Activated CD4-positive, alpha-beta T cell treated with anti-CD3 and anti-CD28 coated beads for 36 hours (primary cell): ENCODE measurements around the gene GPRIN3. TPM values are rescaled to one million over a fixed set of nuclear protein-coding genes. Genes with fewer than 3 reads are reported as not detected.

ENCODE experiments used
- ATAC-seq: fragments of 200-7000 bp; cut with Tn5 transposase; one replicate; pipeline ENCODE4 v1.10.0; 2021; ENCODE audit warnings: mild to moderate bottlenecking, moderate library complexity
- CTCF ChIA-PET: fragments of 350-600 bp; sonication (Branson Sonifier 250); formaldehyde crosslinking; loops from one replicate; lab custom pipeline; 2021; ENCODE audit warnings: antibody characterized with exemption; lab: Charles Lee
- POLR2A ChIA-PET: fragments of 350-600 bp; sonication (Branson Sonifier 250); formaldehyde crosslinking; loops from one replicate; lab custom pipeline; 2021; ENCODE audit warnings: antibody characterized with exemption, inconsistent platforms; lab: Charles Lee
- DNase-seq: peaks from one replicate; pipeline ENCODE4 v3.0.0-alpha.2; 2020
- H3K27ac Mint-ChIP-seq: one replicate; pipeline ENCODE4 v1.8.0; 2021; ENCODE audit warnings: mixed read lengths
- H3K27me3 Mint-ChIP-seq: one replicate; pipeline ENCODE4 v1.8.0; 2021; ENCODE audit warnings: mixed read lengths
- H3K36me3 Mint-ChIP-seq: one replicate; pipeline ENCODE4 v1.8.0; 2021; ENCODE audit warnings: low read depth, mixed read lengths
- H3K4me1 Mint-ChIP-seq: one replicate; pipeline ENCODE4 v1.8.0; 2021; ENCODE audit warnings: mixed read lengths
- H3K4me3 Mint-ChIP-seq: one replicate; pipeline ENCODE4 v1.8.0; 2021; ENCODE audit warnings: mild to moderate bottlenecking, moderate library complexity, mixed read lengths
- H3K9me3 Mint-ChIP-seq: one replicate; pipeline ENCODE4 v1.8.0; 2021; ENCODE audit warnings: low read depth, mixed read lengths
- intact Hi-C, 2 experiments: fragments of 100-400 bp; cut with DNase I in 1 of 2; cut with micrococcal nuclease in 1 of 2; formaldehyde crosslinking; loops; one replicate each; pipeline versions ENCODE4 v1.14.2 to v1.15.1; 2022 to 2024; cut with DNase I, micrococcal nuclease
- total RNA-seq, 2 experiments: library from RNA; stranded (reverse); gene quantifications; one replicate each; pipeline ENCODE4 v1.2.3, GENCODE V29; 2021

Gene GPRIN3
- 10 to 100 TPM; 10.5 to 12.2 TPM for total RNA-seq

DNA sequence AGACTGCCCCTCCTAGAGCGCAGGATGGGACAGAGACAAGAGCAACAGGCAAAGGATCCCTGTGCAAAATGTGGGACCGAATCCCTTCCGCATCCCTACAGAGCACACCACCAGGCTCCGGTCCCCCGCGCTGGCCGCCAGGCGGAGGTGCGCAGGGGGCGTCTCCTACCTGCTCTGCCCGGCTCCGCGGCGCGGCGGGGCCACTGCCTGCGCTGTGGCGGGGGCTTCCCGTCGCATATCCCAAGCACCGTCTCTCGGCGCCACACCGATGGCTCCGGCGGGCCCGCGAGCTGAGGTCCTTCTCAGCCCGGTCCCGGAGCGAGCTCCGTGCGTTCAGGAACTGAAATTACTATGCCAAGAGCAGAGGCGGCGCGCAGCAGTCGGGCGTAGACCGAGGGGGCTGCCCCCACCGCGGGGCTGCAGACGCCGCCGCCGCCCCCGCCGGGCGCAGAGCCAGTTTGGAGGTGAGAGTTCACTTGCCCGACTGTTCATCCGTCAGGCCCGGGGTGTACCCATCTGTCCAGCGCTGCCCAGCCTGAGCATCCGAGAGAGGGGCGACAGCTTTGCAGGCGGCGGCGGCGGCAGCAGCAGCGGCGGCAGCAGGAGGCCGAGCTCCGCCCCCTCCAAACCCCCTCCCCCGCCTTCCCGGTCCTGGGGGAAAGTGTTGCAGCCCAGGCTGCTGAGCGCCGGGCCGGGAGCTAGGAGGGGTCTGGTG, at the start of gene GPRIN3:
GPRIN3 (minus strand) TSS at position 355 of the 715 bp plus-strand sequence. CDS start 57,690 bp downstream, outside the sequence.
- Mint-ChIP-seq H3K36me3 (no peaks in the 10 kb centered on the region), H3K4me3 (peak within 1 kb of the TSS; percentile 77), H3K27me3 (no peaks in the 10 kb centered on the region), H3K9me3 (no peaks in the 10 kb centered on the region), H3K27ac (peak within 1 kb of the TSS; percentile 93), H3K4me1 (peaks cover 59% of the 10 kb centered on the region)
- intact Hi-C loops = loop anchor here (1.0 to 5.0 kb wide), 7 partner anchors 10 to 195 kb away; partner anchors contain the start of gene TIGD2 (in 1 of the 2)
- ChIA-PET CTCF (interaction anchor here (0.9 to 2.0 kb wide), 7 partner anchors 9 to 81 kb away, joined by 3 to 17 read pairs (median 6); no protein-coding TSS in a partner anchor), POLR2A (interaction anchor here (0.8 to 1.4 kb wide), 2 partner anchors 9 to 13 kb away, joined by 5 to 11 read pairs; no protein-coding TSS in a partner anchor)
- peak; percentile 84 for DNase-seq
- peak; percentile 70 for ATAC-seq

DNA sequence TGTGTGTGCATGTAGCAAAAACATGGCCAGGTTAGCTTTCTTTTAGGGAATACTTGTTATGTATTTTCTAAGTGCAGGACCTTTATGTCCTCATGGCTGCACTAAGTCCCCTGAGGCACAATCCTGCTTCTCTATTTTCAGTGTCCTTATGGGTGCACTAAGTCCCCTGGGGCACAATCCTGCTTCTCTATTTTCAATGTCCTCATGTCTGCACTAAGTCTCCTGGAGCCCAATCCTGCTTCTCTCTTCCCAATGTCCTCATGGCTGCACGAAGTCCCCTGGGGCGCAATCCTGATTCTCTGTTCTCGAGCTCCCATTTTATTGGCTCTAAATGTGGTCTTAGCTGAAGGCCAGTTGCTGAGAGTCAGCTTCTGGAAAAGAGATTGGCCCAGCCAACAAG, 49.7 kb upstream of the GPRIN3 start:
- ChIA-PET POLR2A (no interaction called here), CTCF (interaction anchor here (0.7 kb wide), 1 partner anchor 23 kb away, joined by 3 read pairs; no protein-coding TSS in a partner anchor)
- H3K4me1 Mint-ChIP-seq = no peaks in the 10 kb centered on the region
- DNase-seq = no peak
- no peak overlapping the region for H3K27ac Mint-ChIP-seq
- intact Hi-C loops = no loop called here
- ATAC-seq = no peak
- H3K27me3 Mint-ChIP-seq = no peaks in the 10 kb centered on the region
- no peak overlapping the region for H3K4me3 Mint-ChIP-seq
- H3K36me3 Mint-ChIP-seq = no peaks in the 10 kb centered on the region
- H3K9me3 Mint-ChIP-seq = no peaks in the 10 kb centered on the region

DNA sequence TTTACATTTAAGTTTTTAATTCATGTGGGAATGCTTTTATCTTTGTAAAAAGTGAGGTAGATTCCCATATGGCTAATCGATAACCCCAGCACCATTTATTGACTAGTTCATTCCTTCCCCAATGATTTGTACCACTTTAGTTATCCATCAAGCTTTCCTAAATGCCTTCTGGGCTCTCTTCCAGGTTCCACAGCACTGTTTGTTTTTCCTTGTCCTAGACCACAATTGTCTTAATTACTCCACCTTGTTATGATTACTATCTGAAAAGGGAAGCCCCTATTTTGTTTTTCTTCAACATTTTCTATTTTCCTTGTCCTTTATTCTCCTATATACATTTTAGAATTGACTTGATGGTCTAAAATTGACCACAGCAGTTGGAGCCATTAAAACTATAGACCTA, 48.5 kb upstream of the GPRIN3 start:
- H3K4me3 Mint-ChIP-seq = no peak overlapping the region
- H3K36me3 Mint-ChIP-seq = no peaks in the 10 kb centered on the region
- DNase-seq (no peak), ATAC-seq (no peak)
- ChIA-PET POLR2A (no interaction called here), CTCF (no interaction called here)
- H3K4me1 Mint-ChIP-seq = no peaks in the 10 kb centered on the region
- no peaks in the 10 kb centered on the region for H3K27me3 Mint-ChIP-seq
- H3K9me3 Mint-ChIP-seq = no peaks in the 10 kb centered on the region
- H3K27ac Mint-ChIP-seq = no peak overlapping the region
- intact Hi-C loops = no loop called here

DNA sequence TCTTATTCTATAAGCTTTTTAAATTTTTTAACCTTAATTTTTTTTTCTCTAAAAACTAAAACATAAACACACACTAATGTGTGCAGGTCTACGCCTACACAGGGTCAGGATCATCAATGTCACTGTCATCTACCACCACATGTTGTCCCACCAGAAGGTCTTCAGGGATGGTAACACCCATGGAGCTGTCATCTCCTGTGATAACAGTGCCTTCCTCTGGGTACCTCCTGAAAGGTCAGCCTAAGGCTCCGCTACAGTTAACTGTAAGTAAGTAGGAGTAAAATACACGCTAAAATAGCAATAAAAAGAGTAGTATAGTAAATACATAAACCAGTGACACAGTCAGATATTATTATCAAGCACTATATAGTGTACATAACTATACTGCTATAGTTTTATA, 45.9 kb upstream of the GPRIN3 start:
- H3K4me1 Mint-ChIP-seq = no peaks in the 10 kb centered on the region
- no peaks in the 10 kb centered on the region for H3K27me3 Mint-ChIP-seq
- ChIA-PET CTCF (no interaction called here), POLR2A (no interaction called here)
- H3K9me3 Mint-ChIP-seq = peaks cover 4% of the 10 kb centered on the region
- DNase-seq = no peak
- intact Hi-C loops = no loop called here
- no peaks in the 10 kb centered on the region for H3K36me3 Mint-ChIP-seq
- H3K27ac Mint-ChIP-seq = no peak overlapping the region
- ATAC-seq = no peak
- H3K4me3 Mint-ChIP-seq = no peak overlapping the region

DNA sequence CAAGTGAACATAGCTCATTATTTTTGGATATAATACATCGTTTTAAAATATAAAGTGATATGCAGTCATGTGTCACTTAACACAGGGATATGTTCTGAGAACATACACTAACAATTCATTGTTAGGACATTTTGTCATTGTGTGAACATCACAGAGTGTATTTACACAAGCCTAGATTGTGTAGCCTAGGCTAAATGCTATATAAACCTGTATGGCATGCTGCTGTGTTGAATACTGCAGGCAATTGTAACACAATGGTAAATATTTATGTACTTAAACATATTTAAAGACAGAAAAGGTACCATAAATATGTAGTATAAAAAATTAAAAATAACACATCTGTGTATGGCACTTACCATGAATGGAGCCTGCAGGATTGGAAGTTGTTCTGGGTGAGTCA, 44.9 kb upstream of the GPRIN3 start:
- H3K4me3 Mint-ChIP-seq = no peak overlapping the region
- DNase-seq (no peak), ATAC-seq (no peak)
- no peak overlapping the region for H3K27ac Mint-ChIP-seq
- ChIA-PET CTCF (interaction anchor here (0.7 to 1.5 kb wide), 2 partner anchors 16 to 133 kb away, joined by 3 read pairs; no protein-coding TSS in a partner anchor), POLR2A (no interaction called here)
- no peaks in the 10 kb centered on the region for H3K27me3 Mint-ChIP-seq
- intact Hi-C loops = no loop called here
- H3K36me3 Mint-ChIP-seq = no peaks in the 10 kb centered on the region
- H3K9me3 Mint-ChIP-seq = peaks cover 12% of the 10 kb centered on the region
- no peaks in the 10 kb centered on the region for H3K4me1 Mint-ChIP-seq

DNA sequence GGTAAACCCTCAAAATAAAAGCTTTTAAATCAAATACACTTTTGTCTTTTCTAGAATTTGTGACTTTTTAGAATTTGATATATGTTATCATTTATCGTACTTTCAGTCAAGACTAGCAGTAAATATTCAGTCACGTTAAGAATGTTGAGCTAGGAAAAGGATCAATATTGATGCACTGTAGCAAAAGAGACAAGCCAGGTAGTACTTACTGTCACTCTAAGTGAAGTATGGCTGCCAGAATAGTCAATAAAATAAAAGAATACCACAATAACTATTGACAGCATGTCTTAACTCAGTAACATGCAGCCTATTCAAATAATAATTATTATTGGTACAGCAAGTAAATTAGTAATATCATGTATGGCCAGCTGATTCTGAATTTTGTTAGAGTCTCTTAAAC, 43.6 kb upstream of the GPRIN3 start:
- H3K4me3 Mint-ChIP-seq = no peak overlapping the region
- no peak overlapping the region for H3K27ac Mint-ChIP-seq
- ChIA-PET POLR2A (no interaction called here), CTCF (interaction anchor here (0.8 to 1.5 kb wide), 8 partner anchors 8 to 125 kb away, joined by 3 to 5 read pairs (median 4); no protein-coding TSS in a partner anchor)
- ATAC-seq (no peak), DNase-seq (no peak)
- intact Hi-C loops = no loop called here
- no peaks in the 10 kb centered on the region for H3K4me1 Mint-ChIP-seq
- no peaks in the 10 kb centered on the region for H3K36me3 Mint-ChIP-seq
- H3K9me3 Mint-ChIP-seq = peaks cover 15% of the 10 kb centered on the region
- H3K27me3 Mint-ChIP-seq = no peaks in the 10 kb centered on the region

DNA sequence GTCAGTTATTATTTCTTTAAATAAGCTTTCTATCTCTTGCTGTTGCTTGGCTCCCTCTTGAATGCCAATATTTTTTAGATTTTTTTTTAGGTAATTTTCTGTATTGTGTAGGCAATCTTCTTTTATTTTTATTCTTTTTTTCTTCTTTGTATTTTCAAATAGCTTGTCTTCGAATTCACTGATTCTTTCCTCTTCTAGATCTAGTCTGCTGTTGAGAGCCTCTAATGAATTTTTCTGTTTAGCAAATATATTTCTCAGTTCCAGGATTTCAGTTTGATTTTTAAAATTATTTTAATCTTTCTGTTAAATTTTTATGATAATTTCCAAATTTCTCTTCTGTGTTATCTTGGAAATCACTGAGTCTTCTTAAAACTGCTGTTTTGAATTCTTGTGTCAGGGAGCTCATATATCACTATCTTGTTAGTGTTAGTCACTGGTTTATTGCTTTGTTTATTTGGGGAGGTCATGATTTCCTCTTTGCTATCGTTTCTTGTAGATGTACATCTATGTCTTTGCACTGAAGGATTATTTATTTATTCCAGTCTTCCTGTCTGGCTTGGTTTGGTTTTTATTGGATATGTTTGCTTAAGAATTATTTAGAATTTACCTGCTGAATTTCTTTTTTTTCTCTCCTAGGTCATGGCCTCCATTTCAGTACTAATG, 39.9 kb upstream of the GPRIN3 start:
- CTCF ChIA-PET = interaction anchor here (0.8 kb wide), 1 partner anchor 37 kb away, joined by 5 read pairs; no protein-coding TSS in a partner anchor

DNA sequence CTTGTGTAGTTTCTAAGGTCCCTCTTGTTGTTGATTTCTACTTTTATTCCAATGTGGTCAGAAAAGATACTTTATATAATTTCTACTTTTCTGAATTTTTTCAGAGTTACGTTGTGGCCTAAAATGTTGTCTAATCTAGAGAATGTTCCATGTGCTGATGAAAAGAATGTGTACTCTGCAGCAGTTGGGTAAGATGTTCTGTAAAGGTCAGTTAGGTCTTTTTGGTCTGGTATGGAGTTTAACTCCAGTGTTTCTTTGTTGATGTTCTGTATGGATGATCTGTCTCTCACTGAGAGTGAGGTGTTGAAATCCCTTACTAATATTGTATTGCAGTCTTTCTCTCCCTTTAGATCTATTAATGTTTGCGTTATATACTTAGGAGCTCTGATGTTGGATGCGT, 37.0 kb upstream of the GPRIN3 start:
- peaks cover 11% of the 10 kb centered on the region for H3K9me3 Mint-ChIP-seq
- ATAC-seq = no peak
- no peak for DNase-seq
- H3K27me3 Mint-ChIP-seq = no peaks in the 10 kb centered on the region
- ChIA-PET CTCF (no interaction called here), POLR2A (no interaction called here)
- intact Hi-C loops = no loop called here
- no peaks in the 10 kb centered on the region for H3K36me3 Mint-ChIP-seq
- H3K4me3 Mint-ChIP-seq = no peak overlapping the region
- no peak overlapping the region for H3K27ac Mint-ChIP-seq
- H3K4me1 Mint-ChIP-seq = no peaks in the 10 kb centered on the region

More for the DNA sequence above, 39.9 kb upstream of the GPRIN3 start:
- Mint-ChIP-seq H3K27me3 (no peaks in the 10 kb centered on the region), H3K9me3 (peaks cover 15% of the 10 kb centered on the region), H3K36me3 (no peaks in the 10 kb centered on the region), H3K4me3 (no peak overlapping the region), H3K4me1 (no peaks in the 10 kb centered on the region), H3K27ac (no peak overlapping the region)
- intact Hi-C loops = no loop called here
- ATAC-seq = no peak
- no peak for DNase-seq
- POLR2A ChIA-PET = no interaction called here

DNA sequence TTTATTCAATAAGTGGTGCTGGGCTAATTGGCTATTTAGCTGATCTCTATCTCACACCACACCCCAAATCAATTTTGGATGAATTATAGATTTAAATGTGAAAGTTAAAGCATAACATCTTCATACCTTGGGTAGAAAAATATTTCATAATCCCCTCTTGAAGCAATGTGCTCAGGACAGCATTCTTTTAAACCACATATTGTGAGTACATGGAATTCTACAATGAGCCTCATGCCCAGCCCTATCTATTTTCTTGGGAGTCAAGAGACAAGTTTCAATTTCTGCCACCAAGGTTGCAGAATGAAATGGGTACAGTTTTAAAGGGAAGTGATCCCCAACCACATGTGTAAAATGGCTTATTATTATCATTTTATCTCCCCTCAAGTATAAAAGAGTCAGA, 30.6 kb upstream of the GPRIN3 start:
- H3K36me3 Mint-ChIP-seq = no peaks in the 10 kb centered on the region
- no peak for DNase-seq
- H3K4me1 Mint-ChIP-seq = peaks cover 8% of the 10 kb centered on the region
- ChIA-PET POLR2A (no interaction called here), CTCF (interaction anchor here (0.6 to 1.7 kb wide), 3 partner anchors 40 to 216 kb away, joined by 3 to 5 read pairs (median 4); no protein-coding TSS in a partner anchor)
- no peaks in the 10 kb centered on the region for H3K27me3 Mint-ChIP-seq
- no peak overlapping the region for H3K27ac Mint-ChIP-seq
- H3K9me3 Mint-ChIP-seq = no peaks in the 10 kb centered on the region
- no peak for ATAC-seq
- intact Hi-C loops = no loop called here
- no peak overlapping the region for H3K4me3 Mint-ChIP-seq

DNA sequence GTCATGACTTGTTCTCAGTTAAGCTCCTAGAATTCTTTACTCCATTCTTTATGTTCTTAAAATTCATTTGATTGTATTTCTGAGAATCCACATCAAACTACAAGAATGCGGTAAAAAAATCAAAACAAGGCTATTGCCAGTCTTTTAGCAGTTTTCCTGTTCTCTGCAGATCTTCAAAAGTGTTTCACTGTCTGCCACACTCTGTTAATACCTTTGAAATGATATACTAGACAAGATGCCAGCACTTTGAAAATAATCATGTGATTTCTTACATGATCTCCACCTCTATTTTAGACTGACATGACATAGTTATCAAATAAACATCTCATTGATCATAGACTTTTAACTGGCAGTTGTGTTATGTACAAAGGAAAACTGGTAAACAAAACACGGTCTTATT, 30.1 kb upstream of the GPRIN3 start:
- no peak for ATAC-seq
- H3K4me3 Mint-ChIP-seq = no peak overlapping the region
- DNase-seq = no peak
- no peak overlapping the region for H3K27ac Mint-ChIP-seq
- POLR2A ChIA-PET = no interaction called here
- H3K27me3 Mint-ChIP-seq = no peaks in the 10 kb centered on the region
- H3K4me1 Mint-ChIP-seq = peaks cover 8% of the 10 kb centered on the region
- no peaks in the 10 kb centered on the region for H3K36me3 Mint-ChIP-seq
- intact Hi-C loops = no loop called here
- CTCF ChIA-PET = interaction anchor here (1.6 to 1.7 kb wide), 2 partner anchors 39 to 79 kb away, joined by 3 to 4 read pairs; no protein-coding TSS in a partner anchor
- H3K9me3 Mint-ChIP-seq = no peaks in the 10 kb centered on the region

DNA sequence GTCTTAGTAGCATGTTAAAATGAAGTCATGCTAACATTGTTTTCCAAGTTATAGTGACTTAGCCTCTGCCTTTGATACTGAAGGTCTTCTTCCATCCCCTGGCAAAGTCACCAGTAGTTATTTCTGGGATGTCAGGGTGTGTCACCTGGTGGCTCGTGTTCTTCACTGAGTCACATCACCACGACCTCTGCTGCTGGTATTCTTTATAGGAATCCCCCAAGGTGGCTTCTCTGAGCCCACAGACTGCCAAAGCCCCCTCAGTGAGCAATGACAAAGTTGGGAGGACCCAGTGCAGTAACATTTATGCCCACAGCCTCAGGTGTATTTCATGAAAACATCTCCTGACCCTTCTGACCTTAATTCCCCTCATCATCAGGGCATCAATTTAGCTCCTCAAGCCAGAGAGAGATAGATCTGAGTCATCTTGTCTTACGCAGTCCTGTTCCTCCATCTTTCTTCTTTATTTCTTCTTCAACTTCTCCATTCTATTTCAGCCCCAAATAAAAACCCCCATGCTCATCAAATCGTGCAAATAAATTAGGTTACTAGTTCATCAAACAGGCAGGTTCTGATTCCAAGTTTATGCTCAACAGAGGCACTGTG, 29.3 kb upstream of the GPRIN3 start:
- no peaks in the 10 kb centered on the region for H3K9me3 Mint-ChIP-seq
- H3K27me3 Mint-ChIP-seq = no peaks in the 10 kb centered on the region
- H3K4me1 Mint-ChIP-seq = peaks cover 8% of the 10 kb centered on the region
- ChIA-PET CTCF (interaction anchor here (1.2 to 1.7 kb wide), 2 partner anchors 15 to 78 kb away, joined by 3 read pairs; no protein-coding TSS in a partner anchor), POLR2A (no interaction called here)
- no peak overlapping the region for H3K4me3 Mint-ChIP-seq
- peak; percentile 80 for ATAC-seq
- DNase-seq = peak; percentile 43
- intact Hi-C loops = no loop called here
- no peaks in the 10 kb centered on the region for H3K36me3 Mint-ChIP-seq
- H3K27ac Mint-ChIP-seq = no peak overlapping the region
